Mucosa of rectum (tissue), 2 donors: ENCODE data around the gene SMDT1.
"Not testable (repeated sequence)": the region's sequence is repeated elsewhere in the genome, so short reads cannot be mapped to it uniquely, and the experiment has no call there.

ENCODE experiments used
- H3K27ac ChIP-seq, 2 donors: one replicate each; pipeline ENCODE4 v1.7.0; 2013; ENCODE audit warnings: inconsistent platforms in 2 of 2, low read depth in 2 of 2, low read length in 2 of 2
- H3K27me3 ChIP-seq, 2 donors: one replicate each; pipeline ENCODE4 v1.7.0; 2013; ENCODE audit warnings: low read length in 2 of 2; ENCODE audit not compliant: control insufficient read depth in 2 of 2, insufficient read depth in 2 of 2
- H3K36me3 ChIP-seq, 2 donors: one replicate each; pipeline ENCODE4 v1.7.0; 2013; ENCODE audit warnings: low read length in 2 of 2; ENCODE audit not compliant: control insufficient read depth in 2 of 2, insufficient read depth in 2 of 2
- H3K4me1 ChIP-seq, 2 donors: one replicate each; pipeline ENCODE4 v1.7.0; 2013; ENCODE audit warnings: low read length in 2 of 2, mild to moderate bottlenecking in 1 of 2; ENCODE audit not compliant: control insufficient read depth in 2 of 2, insufficient read depth in 2 of 2
- H3K4me3 ChIP-seq, 2 donors: one replicate each; pipeline ENCODE4 v1.7.0; 2013; ENCODE audit warnings: low read length in 2 of 2
- H3K9ac ChIP-seq, 2 donors: one replicate each; pipeline ENCODE4 v1.7.0; 2013; ENCODE audit warnings: low read length in 2 of 2, low read depth in 1 of 2, mild to moderate bottlenecking in 1 of 2
- H3K9me3 ChIP-seq, 2 donors: one replicate each; pipeline ENCODE4 v1.7.0; 2013; ENCODE audit warnings: low read length in 2 of 2; ENCODE audit not compliant: control insufficient read depth in 2 of 2
- donor health status: healthy.
- donor health status: Normal muscosa, but diverticular disease.

The SMDT1 gene

GRCh38 chr22:42130182-42130581 is 50.7 kb downstream of the SMDT1 start:
- H3K9me3 ChIP-seq, H3K4me3 ChIP-seq, H3K27me3 ChIP-seq, H3K36me3 ChIP-seq, H3K9ac ChIP-seq, H3K4me1 ChIP-seq: not testable (repeated sequence)
- H3K27ac ChIP-seq: peak overlapping the region in 1 of 2 donors; percentile 9

- not testable (repeated sequence) for H3K9ac ChIP-seq, H3K9me3 ChIP-seq, H3K36me3 ChIP-seq, H3K4me1 ChIP-seq, H3K4me3 ChIP-seq, H3K27me3 ChIP-seq
- peak within 1 kb of the TSS in 1 of 2 donors; percentile 9 for H3K27ac ChIP-seq
Measured at GRCh38 chr22:42130639-42131431, 51.3 kb downstream of the SMDT1 start, which contains the start of gene CYP2D6. Gene CYP2D6, minus strand, starts transcription at chr22:42130810. Its CDS starts 19 bp downstream, at chr22:42130791.

- Histone ChIP-seq H3K36me3 (no peaks in the 10 kb centered on the region), H3K4me3 (no peak overlapping the region), H3K9me3 (no peaks in the 10 kb centered on the region), H3K27me3 (no peaks in the 10 kb centered on the region), H3K9ac (no peak overlapping the region), H3K4me1 (peaks cover 2 to 6% of the 10 kb centered on the region in 2 donors), H3K27ac (no peak overlapping the region)
Measured at GRCh38 chr22:42131562-42131961, 52.1 kb downstream of the SMDT1 start.

DNA sequence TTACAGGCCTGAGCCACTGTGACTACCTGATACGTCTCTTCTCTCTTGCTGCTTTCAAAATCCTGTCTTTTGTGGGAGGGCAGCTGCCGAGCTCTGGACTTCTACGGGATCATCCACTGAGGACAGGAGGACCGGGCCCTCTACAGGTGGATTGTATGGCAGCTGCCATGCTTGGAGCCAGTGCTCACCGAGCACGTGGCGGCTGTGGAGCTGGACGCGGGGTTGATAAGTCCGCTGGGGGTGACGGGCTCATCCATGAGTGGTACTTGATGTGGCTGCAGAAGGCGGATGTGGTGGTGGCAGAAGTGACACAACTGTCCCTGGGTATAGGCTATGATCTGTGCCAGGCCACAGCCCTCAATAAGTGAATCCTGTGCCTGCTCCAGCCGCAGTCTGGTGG is 53.0 kb downstream of the SMDT1 start:
- H3K9me3 ChIP-seq: no peaks in the 10 kb centered on the region
- H3K27me3 ChIP-seq: no peaks in the 10 kb centered on the region
- H3K4me1 ChIP-seq: peaks cover 2 to 6% of the 10 kb centered on the region in 2 donors
- no peak overlapping the region for H3K27ac ChIP-seq
- no peak overlapping the region for H3K4me3 ChIP-seq
- no peaks in the 10 kb centered on the region for H3K36me3 ChIP-seq
- no peak overlapping the region for H3K9ac ChIP-seq
